ENCODE measurements around the gene DDX3X. TPM values are rescaled to one million over a fixed set of nuclear protein-coding genes. Genes with fewer than 3 reads are reported as not detected.
"Not testable (repeated sequence)": the region's sequence is repeated elsewhere in the genome, so short reads cannot be mapped to it uniquely, and the experiment has no call there.

DDX3X gene
- polyA plus RNA-seq, 6 donors from 2014 or later: 96.7 to 193 (median 158) TPM

GRCh38 chrX:41386222-41386990, 52.4 kb downstream of the DDX3X start:
- Mint-ChIP-seq H3K4me1 (peaks cover 0 to 6% (median 0%) of the 10 kb centered on the region in 3 donors), H3K36me3 (no peaks in the 10 kb centered on the region), H3K4me3 (no peak overlapping the region), H3K27ac (no peak overlapping the region), H3K27me3 (no peaks in the 10 kb centered on the region), H3K9me3 (no peaks in the 10 kb centered on the region)
- ATAC-seq (ENCODE audit: low read depth in 2 of 2) (no peak), DNase-seq (no peak)

- DNase-seq (no peak), ATAC-seq (ENCODE audit: low read depth in 2 of 2) (no peak)
- no peaks in the 10 kb centered on the region for H3K36me3 Mint-ChIP-seq
- H3K27me3 Mint-ChIP-seq: no peaks in the 10 kb centered on the region
- no peak overlapping the region for H3K27ac Mint-ChIP-seq
- no peak overlapping the region for H3K4me3 Mint-ChIP-seq
- H3K4me1 Mint-ChIP-seq: peaks cover 0 to under 1% (median 0%) of the 10 kb centered on the region in 3 donors
- H3K9me3 Mint-ChIP-seq: no peaks in the 10 kb centered on the region
Observed at GRCh38 chrX:41388543-41388942, 54.6 kb downstream of the DDX3X start.

GRCh38 chrX:41389311-41389888, 55.4 kb downstream of the DDX3X start:
- H3K27me3 Mint-ChIP-seq: no peaks in the 10 kb centered on the region
- H3K4me3 Mint-ChIP-seq: no peak overlapping the region
- no peak for ATAC-seq (ENCODE audit: low read depth in 2 of 2)
- H3K4me1 Mint-ChIP-seq: no peaks in the 10 kb centered on the region
- peak overlapping the region in 1 of 6 donors; percentile 44 for H3K27ac Mint-ChIP-seq
- no peak for DNase-seq
- no peaks in the 10 kb centered on the region for H3K36me3 Mint-ChIP-seq
- peaks cover 0 to 2% (median 0%) of the 10 kb centered on the region in 7 donors for H3K9me3 Mint-ChIP-seq

- ATAC-seq (ENCODE audit: low read depth in 2 of 2); H3K36me3 Mint-ChIP-seq; H3K4me1 Mint-ChIP-seq; H3K4me3 Mint-ChIP-seq; DNase-seq; H3K27me3 Mint-ChIP-seq; H3K9me3 Mint-ChIP-seq: not testable (repeated sequence)
- H3K27ac Mint-ChIP-seq: peak overlapping the region in 1 of 6 donors; percentile 33
Observed at GRCh38 chrX:41390576-41390975, 56.6 kb downstream of the DDX3X start.

GRCh38 chrX:41391606-41392005, 57.6 kb downstream of the DDX3X start:
- no peaks in the 10 kb centered on the region for H3K4me1 Mint-ChIP-seq
- DNase-seq (no peak), ATAC-seq (ENCODE audit: low read depth in 2 of 2) (no peak)

GRCh38 chrX:41394293-41394692, 60.3 kb downstream of the DDX3X start:
- H3K9me3 Mint-ChIP-seq: peaks cover 0 to 2% (median 0%) of the 10 kb centered on the region in 7 donors
- ATAC-seq (ENCODE audit: low read depth in 2 of 2): no peak
- no peak overlapping the region for H3K4me3 Mint-ChIP-seq
- H3K36me3 Mint-ChIP-seq: no peaks in the 10 kb centered on the region
- no peaks in the 10 kb centered on the region for H3K27me3 Mint-ChIP-seq
- no peak overlapping the region for H3K27ac Mint-ChIP-seq
- H3K4me1 Mint-ChIP-seq: no peaks in the 10 kb centered on the region
- DNase-seq: no peak

More at GRCh38 chrX:41391606-41392005, 57.6 kb downstream of the DDX3X start:
- peaks cover 0 to 2% (median 0%) of the 10 kb centered on the region in 7 donors for H3K9me3 Mint-ChIP-seq
- H3K4me3 Mint-ChIP-seq: no peak overlapping the region
- H3K27ac Mint-ChIP-seq: no peak overlapping the region
- H3K36me3 Mint-ChIP-seq: no peaks in the 10 kb centered on the region
- H3K27me3 Mint-ChIP-seq: no peaks in the 10 kb centered on the region

- DNase-seq: no peak
- H3K4me3 Mint-ChIP-seq: no peak overlapping the region
- H3K4me1 Mint-ChIP-seq: no peaks in the 10 kb centered on the region
- H3K36me3 Mint-ChIP-seq: no peaks in the 10 kb centered on the region
- peaks cover 0 to 3% (median 0%) of the 10 kb centered on the region in 7 donors for H3K9me3 Mint-ChIP-seq
- H3K27me3 Mint-ChIP-seq: no peaks in the 10 kb centered on the region
- H3K27ac Mint-ChIP-seq: no peak overlapping the region
- no peak for ATAC-seq (ENCODE audit: low read depth in 2 of 2)
Observed at GRCh38 chrX:41397219-41397618, 63.3 kb downstream of the DDX3X start.

- ATAC-seq (ENCODE audit: low read depth in 2 of 2) (no peak), DNase-seq (no peak)
- Mint-ChIP-seq H3K9me3 (peaks cover 0 to 7% (median 2%) of the 10 kb centered on the region in 7 donors), H3K27ac (peak overlapping the region in 1 of 6 donors; percentile 76), H3K27me3 (no peaks in the 10 kb centered on the region), H3K4me1 (no peaks in the 10 kb centered on the region), H3K36me3 (no peaks in the 10 kb centered on the region), H3K4me3 (no peak overlapping the region)
Observed at GRCh38 chrX:41397768-41398167, 63.8 kb downstream of the DDX3X start.

- ATAC-seq (ENCODE audit: low read depth in 2 of 2): not testable (repeated sequence)
Observed at GRCh38 chrX:41402556-41402955, 68.6 kb downstream of the DDX3X start.

GRCh38 chrX:41405551-41405950, 71.6 kb downstream of the DDX3X start:
- no peak overlapping the region for H3K4me3 Mint-ChIP-seq
- H3K27ac Mint-ChIP-seq: peak overlapping the region in 1 of 6 donors; percentile 45
- H3K27me3 Mint-ChIP-seq: peaks cover 0 to 7% (median 0%) of the 10 kb centered on the region in 3 donors
- peaks cover 0 to 10% (median 6%) of the 10 kb centered on the region in 7 donors for H3K9me3 Mint-ChIP-seq
- ATAC-seq (ENCODE audit: low read depth in 2 of 2) (no peak), DNase-seq (no peak)
- H3K36me3 Mint-ChIP-seq: no peaks in the 10 kb centered on the region
- no peaks in the 10 kb centered on the region for H3K4me1 Mint-ChIP-seq

More at GRCh38 chrX:41402556-41402955, 68.6 kb downstream of the DDX3X start:
- H3K36me3 Mint-ChIP-seq, H3K4me1 Mint-ChIP-seq, H3K27me3 Mint-ChIP-seq, H3K4me3 Mint-ChIP-seq, H3K27ac Mint-ChIP-seq, DNase-seq: not testable (repeated sequence)
- peaks cover 0 to 10% (median 4%) of the 10 kb centered on the region in 7 donors for H3K9me3 Mint-ChIP-seq

GRCh38 chrX:41406201-41406600, 72.2 kb downstream of the DDX3X start:
- no peak for DNase-seq
- Mint-ChIP-seq H3K4me1 (no peaks in the 10 kb centered on the region), H3K9me3 (peaks cover 0 to 10% (median 6%) of the 10 kb centered on the region in 7 donors), H3K27me3 (peaks cover 0 to 7% (median 0%) of the 10 kb centered on the region in 3 donors), H3K4me3 (no peak overlapping the region), H3K36me3 (no peaks in the 10 kb centered on the region), H3K27ac (peak overlapping the region in 1 of 6 donors; percentile 5)
- ATAC-seq (ENCODE audit: low read depth in 2 of 2): no peak

- Mint-ChIP-seq H3K27me3 (peaks cover 0 to 7% (median 0%) of the 10 kb centered on the region in 3 donors), H3K4me1 (no peaks in the 10 kb centered on the region), H3K4me3 (no peak overlapping the region), H3K27ac (no peak overlapping the region), H3K9me3 (peaks cover 0 to 8% (median 2%) of the 10 kb centered on the region in 7 donors), H3K36me3 (no peaks in the 10 kb centered on the region)
- ATAC-seq (ENCODE audit: low read depth in 2 of 2): no peak
- no peak for DNase-seq
Observed at GRCh38 chrX:41407816-41408215, 73.9 kb downstream of the DDX3X start.

- H3K27me3 Mint-ChIP-seq: peaks cover 0 to 7% (median 0%) of the 10 kb centered on the region in 3 donors
- H3K9me3 Mint-ChIP-seq: peaks cover 0 to 1% (median 0%) of the 10 kb centered on the region in 7 donors
- H3K4me3 Mint-ChIP-seq: no peak overlapping the region
- H3K4me1 Mint-ChIP-seq: no peaks in the 10 kb centered on the region
- H3K27ac Mint-ChIP-seq: no peak overlapping the region
- ATAC-seq (ENCODE audit: low read depth in 2 of 2) (no peak), DNase-seq (no peak)
- H3K36me3 Mint-ChIP-seq: no peaks in the 10 kb centered on the region
Observed at GRCh38 chrX:41408576-41408975, 74.6 kb downstream of the DDX3X start.

GRCh38 chrX:41409006-41409405, 75.0 kb downstream of the DDX3X start:
- peaks cover 0 to 7% (median 0%) of the 10 kb centered on the region in 3 donors for H3K27me3 Mint-ChIP-seq
- H3K27ac Mint-ChIP-seq: no peak overlapping the region
- ATAC-seq (ENCODE audit: low read depth in 2 of 2) (no peak), DNase-seq (no peak)
- no peaks in the 10 kb centered on the region for H3K36me3 Mint-ChIP-seq
- peaks cover 0 to 1% (median 0%) of the 10 kb centered on the region in 7 donors for H3K9me3 Mint-ChIP-seq
- H3K4me3 Mint-ChIP-seq: no peak overlapping the region
- H3K4me1 Mint-ChIP-seq: no peaks in the 10 kb centered on the region

Data from naive B cell (primary cell).